ENCODE results near the gene SELENOF.
A peak's percentile ranks its signal among the peaks of the same experiment; 100 is the strongest.
"Not testable (repeated sequence)": the region's sequence is repeated elsewhere in the genome, so short reads cannot be mapped to it uniquely, and the experiment has no call there.

SELENOF gene

GRCh38 chr1:86858524-86859261 is 55.2 kb downstream of the SELENOF start:
- no peak for DNase-seq (ENCODE audit: low spot score)

GRCh38 chr1:86856196-86856595 is 57.7 kb downstream of the SELENOF start:
- no peak for DNase-seq (ENCODE audit: low spot score)

GRCh38 chr1:86854352-86854751 is 59.6 kb downstream of the SELENOF start:
- no peak for DNase-seq (ENCODE audit: low spot score)

- DNase-seq (ENCODE audit: low spot score), result no peak
These were observed 61.0 kb downstream of the SELENOF start for GRCh38 chr1:86852782-86853408.

- DNase-seq (ENCODE audit: low spot score), result no peak
These were observed 61.6 kb downstream of the SELENOF start for GRCh38 chr1:86852289-86852688.

GRCh38 chr1:86849756-86850155 is 64.2 kb downstream of the SELENOF start:
- DNase-seq (ENCODE audit: low spot score), result no peak

- no peak for DNase-seq (ENCODE audit: low spot score)
These were observed 65.3 kb downstream of the SELENOF start for GRCh38 chr1:86848654-86849053.

- no peak for DNase-seq (ENCODE audit: low spot score)
These were observed 67.7 kb downstream of the SELENOF start for GRCh38 chr1:86846164-86846647.

GRCh38 chr1:86845514-86845913 is 68.4 kb downstream of the SELENOF start:
- no peak for DNase-seq (ENCODE audit: low spot score)

- no peak for DNase-seq (ENCODE audit: low spot score)
These were observed 72.8 kb downstream of the SELENOF start for GRCh38 chr1:86841116-86841515.

- peak; percentile 83 for DNase-seq (ENCODE audit: low spot score)
These were observed 80.3 kb downstream of the SELENOF start for GRCh38 chr1:86833461-86834215.

- DNase-seq (ENCODE audit: low spot score), result no peak
These were observed 81.5 kb downstream of the SELENOF start for GRCh38 chr1:86832433-86832832.

GRCh38 chr1:86829321-86829720 is 84.6 kb downstream of the SELENOF start:
- no peak for DNase-seq (ENCODE audit: low spot score)

GRCh38 chr1:86828024-86828423 is 85.9 kb downstream of the SELENOF start:
- DNase-seq (ENCODE audit: low spot score), result no peak

- no peak for DNase-seq (ENCODE audit: low spot score)
These were observed 87.1 kb downstream of the SELENOF start for GRCh38 chr1:86826856-86827255.

GRCh38 chr1:86825319-86825718 is 88.6 kb downstream of the SELENOF start:
- DNase-seq (ENCODE audit: low spot score), result no peak

GRCh38 chr1:86823821-86824500 is 90.0 kb downstream of the SELENOF start:
- no peak for DNase-seq (ENCODE audit: low spot score)

GRCh38 chr1:86823386-86823785 is 90.5 kb downstream of the SELENOF start:
- DNase-seq (ENCODE audit: low spot score), result no peak

- no peak for DNase-seq (ENCODE audit: low spot score)
These were observed 91.5 kb downstream of the SELENOF start for GRCh38 chr1:86822459-86822858.

GRCh38 chr1:86821956-86822355 is 92.0 kb downstream of the SELENOF start:
- no peak for DNase-seq (ENCODE audit: low spot score)

- not testable (repeated sequence) for DNase-seq (ENCODE audit: low spot score)
These were observed 94.0 kb downstream of the SELENOF start for GRCh38 chr1:86819970-86820369.

GRCh38 chr1:86817246-86817826 is 96.6 kb downstream of the SELENOF start:
- not testable (repeated sequence) for DNase-seq (ENCODE audit: low spot score)

All from LoVo (cell line).